Measurements from ENCODE around the gene GRIK3. TPM values are rescaled to one million over a fixed set of nuclear protein-coding genes. Genes with fewer than 3 reads are reported as not detected.

GRIK3 gene
- polyA plus RNA-seq, 1 donor (not counting 4 experiments of a cell fraction or from before 2014, with no cell fraction given): not detected

- TF ChIP-seq CTCF (optimal IDR thresholded peaks at IDR 0.05 in 1 of 3, IDR thresholded peaks at IDR 0.05 in 1 of 3, conservative IDR thresholded peaks at IDR 0.05 in 1 of 3; ENCODE audit: extremely low read depth in 1 of 3, insufficient read depth in 2 of 3, low read length in 3 of 3) (no peak), EZH2 (IDR thresholded peaks at IDR 0.05; ENCODE audit: low read length) (no peak)
- DNase-seq (ENCODE audit: low read depth, low spot score) (no peak), FAIRE-seq (no peak)
- no peak overlapping the region for H3K27ac ChIP-seq (ENCODE audit: control insufficient read depth, insufficient read depth, low read length)
- H2AFZ ChIP-seq (ENCODE audit: control insufficient read depth, low read length): no peak overlapping the region
- dilution Hi-C loops (cut with MboI; ENCODE audit: extremely low pct_ligation_motif_present, low sequenced_read_pairs): no loop called here
- H3K4me3 ChIP-seq (ENCODE audit: control insufficient read depth in 2 of 3, extremely low read depth in 1 of 3, insufficient read depth in 2 of 3, low read depth in 1 of 3, low read length in 3 of 3): no peak overlapping the region
- H3K4me1 ChIP-seq (ENCODE audit: control insufficient read depth, extremely low read depth, insufficient read depth, low read length): no peaks in the 10 kb centered on the region
- H3K9me3 ChIP-seq (ENCODE audit: control insufficient read depth, low read depth, low read length): no peaks in the 10 kb centered on the region
- H3K4me2 ChIP-seq (ENCODE audit: control insufficient read depth, extremely low read depth, insufficient read depth, low read depth, low read length): no peak overlapping the region
- peaks cover 63% of the 10 kb centered on the region for H3K27me3 ChIP-seq (ENCODE audit: control insufficient read depth, extremely low read depth, insufficient read depth, low read length)
- no peaks in the 10 kb centered on the region for H4K20me1 ChIP-seq (ENCODE audit: control insufficient read depth, extremely low read depth, insufficient read depth, low read length)
- no peaks in the 10 kb centered on the region for H3K36me3 ChIP-seq (ENCODE audit: control insufficient read depth in 2 of 2, extremely low read depth in 1 of 2, insufficient read depth in 2 of 2, low read length in 2 of 2)
- H3K9ac ChIP-seq (ENCODE audit: control insufficient read depth, extremely low read depth, insufficient read depth, low read length): no peak overlapping the region
- no peaks in the 10 kb centered on the region for H3K9me1 ChIP-seq (ENCODE audit: control insufficient read depth, extremely low read depth, insufficient read depth, low read length)
- H3K79me2 ChIP-seq (ENCODE audit: control insufficient read depth, insufficient read depth, low read length): no peaks in the 10 kb centered on the region
Measured at GRCh38 chr1:37031429-37031828, 2.9 kb downstream of the GRIK3 start.

GRCh38 chr1:37028981-37029617 lies 5.2 kb downstream of the GRIK3 start:
- no peak for FAIRE-seq

More at GRCh38 chr1:37028981-37029617, 5.2 kb downstream of the GRIK3 start:
- DNase-seq (ENCODE audit: low read depth, low spot score): no peak
- Histone ChIP-seq H3K9me1 (ENCODE audit: control insufficient read depth, extremely low read depth, insufficient read depth, low read length) (no peaks in the 10 kb centered on the region), H3K27ac (ENCODE audit: control insufficient read depth, insufficient read depth, low read length) (no peak overlapping the region), H3K9ac (ENCODE audit: control insufficient read depth, extremely low read depth, insufficient read depth, low read length) (no peak overlapping the region), H3K27me3 (ENCODE audit: control insufficient read depth, extremely low read depth, insufficient read depth, low read length) (peaks cover 40% of the 10 kb centered on the region), H4K20me1 (ENCODE audit: control insufficient read depth, extremely low read depth, insufficient read depth, low read length) (no peaks in the 10 kb centered on the region), H3K9me3 (ENCODE audit: control insufficient read depth, low read depth, low read length) (no peaks in the 10 kb centered on the region), H2AFZ (ENCODE audit: control insufficient read depth, low read length) (no peak overlapping the region), H3K36me3 (ENCODE audit: control insufficient read depth in 2 of 2, extremely low read depth in 1 of 2, insufficient read depth in 2 of 2, low read length in 2 of 2) (no peaks in the 10 kb centered on the region), H3K4me2 (ENCODE audit: control insufficient read depth, extremely low read depth, insufficient read depth, low read depth, low read length) (no peak overlapping the region), H3K4me1 (ENCODE audit: control insufficient read depth, extremely low read depth, insufficient read depth, low read length) (no peaks in the 10 kb centered on the region), H3K79me2 (ENCODE audit: control insufficient read depth, insufficient read depth, low read length) (no peaks in the 10 kb centered on the region), H3K4me3 (ENCODE audit: control insufficient read depth in 2 of 3, extremely low read depth in 1 of 3, insufficient read depth in 2 of 3, low read depth in 1 of 3, low read length in 3 of 3) (no peak overlapping the region)
- TF ChIP-seq CTCF (optimal IDR thresholded peaks at IDR 0.05 in 1 of 3, IDR thresholded peaks at IDR 0.05 in 1 of 3, conservative IDR thresholded peaks at IDR 0.05 in 1 of 3; ENCODE audit: extremely low read depth in 1 of 3, insufficient read depth in 2 of 3, low read length in 3 of 3) (peak in 2 of 3 experiments; percentile 5 to 21), EZH2 (IDR thresholded peaks at IDR 0.05; ENCODE audit: low read length) (no peak)
- dilution Hi-C loops (cut with MboI; ENCODE audit: extremely low pct_ligation_motif_present, low sequenced_read_pairs): no loop called here
